Stimulated activated CD4-positive, alpha-beta T cell treated with anti-CD3 and anti-CD28 coated beads, Interleukin-12 subunit alpha, Interleukin-12 subunit beta, amount 100 ng/mL, for 4 hours (primary cell): ENCODE data around the gene RPLP1.
"Not testable (repeated sequence)": the region's sequence is repeated elsewhere in the genome, so short reads cannot be mapped to it uniquely, and the experiment has no call there.

Source experiments
- DNase-seq: peaks from one replicate; pipeline ENCODE4 v3.0.0-alpha.2; 2020

RPLP1 gene

DNA sequence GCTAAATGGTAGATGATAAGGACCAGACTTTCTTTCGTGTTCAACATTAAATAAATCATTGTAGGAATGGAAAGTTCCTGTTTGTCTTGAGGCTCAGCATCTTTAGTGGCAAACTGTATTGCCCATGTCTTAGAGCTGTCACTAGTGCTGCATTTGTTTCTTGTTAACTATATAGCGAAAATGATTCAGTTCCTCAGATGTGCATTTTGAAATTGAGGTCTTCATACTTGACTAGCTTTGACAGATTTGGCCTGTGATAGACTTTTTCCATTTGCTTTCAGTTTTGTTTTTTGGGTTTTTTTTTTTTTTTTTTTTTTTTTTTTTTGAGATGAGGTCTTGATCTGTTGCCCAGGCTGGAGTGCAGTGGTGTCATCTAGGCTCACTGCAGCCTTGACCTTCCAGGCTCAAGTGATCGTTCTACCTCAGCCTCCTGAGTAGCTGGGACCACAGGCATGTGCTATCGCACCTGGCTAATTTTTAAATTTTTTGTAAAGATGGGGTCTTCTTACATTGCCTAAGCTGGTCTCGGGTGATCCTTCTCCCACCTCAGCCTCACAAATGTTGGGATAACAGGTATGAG is 9.5 kb upstream of the RPLP1 start:
- no peak for DNase-seq

DNA sequence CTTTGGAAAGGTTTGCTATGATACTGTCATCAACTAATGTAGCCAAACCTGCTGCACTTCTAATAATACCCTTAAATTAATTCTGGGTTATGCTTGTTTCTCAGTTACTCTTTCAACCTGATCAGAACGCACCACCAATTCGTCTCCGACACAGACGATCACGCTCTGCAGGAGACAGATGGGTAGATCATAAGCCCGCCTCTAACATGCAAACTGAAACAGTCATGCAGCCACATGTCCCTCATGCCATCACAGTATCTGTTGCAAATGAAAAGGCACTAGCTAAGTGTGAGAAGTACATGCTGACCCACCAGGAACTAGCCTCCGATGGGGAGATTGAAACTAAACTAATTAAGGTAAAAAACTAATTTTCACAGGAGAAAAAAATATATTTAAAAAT is 7.9 kb upstream of the RPLP1 start:
- DNase-seq = no peak

DNA sequence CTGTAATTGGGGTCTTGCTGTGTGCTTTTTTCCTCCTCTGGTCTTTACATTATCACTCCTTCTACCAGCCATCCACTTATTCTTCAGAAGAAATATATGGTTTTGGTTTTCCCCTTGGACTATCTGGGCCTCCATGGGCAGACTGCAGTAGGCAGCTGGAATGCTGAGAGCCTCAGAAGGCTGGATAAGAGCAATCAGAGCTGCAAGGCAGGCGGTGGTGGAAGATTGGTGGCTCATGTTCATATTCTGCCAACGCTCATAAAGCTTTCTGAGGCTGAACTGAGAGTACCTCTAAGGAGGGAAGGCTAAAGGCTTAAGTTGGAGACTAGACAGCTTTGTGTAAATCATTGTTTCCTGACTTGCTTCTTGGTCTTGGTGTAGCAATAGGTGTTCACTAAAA is 5.7 kb upstream of the RPLP1 start:
- DNase-seq = no peak

DNA sequence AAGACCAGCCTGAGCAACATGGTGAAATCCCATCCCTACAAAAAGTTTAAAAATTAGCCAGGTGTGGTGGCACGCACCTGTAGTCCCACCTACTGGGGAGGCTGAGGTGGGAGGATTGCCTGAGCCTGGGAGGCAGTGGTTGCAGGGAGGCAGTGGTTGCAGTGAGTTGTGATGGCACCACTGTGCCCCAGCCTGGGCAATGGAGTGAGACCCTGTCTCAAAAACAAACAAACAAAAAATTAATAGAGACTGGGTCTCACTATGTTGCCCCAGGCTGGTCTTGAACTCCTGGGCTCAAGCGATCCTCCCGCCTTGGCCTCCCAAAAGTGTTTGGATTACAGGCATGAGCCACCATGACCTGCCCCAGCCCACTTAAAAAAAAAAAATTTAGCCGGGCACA is 2.4 kb upstream of the RPLP1 start:
- DNase-seq = not testable (repeated sequence)

DNA sequence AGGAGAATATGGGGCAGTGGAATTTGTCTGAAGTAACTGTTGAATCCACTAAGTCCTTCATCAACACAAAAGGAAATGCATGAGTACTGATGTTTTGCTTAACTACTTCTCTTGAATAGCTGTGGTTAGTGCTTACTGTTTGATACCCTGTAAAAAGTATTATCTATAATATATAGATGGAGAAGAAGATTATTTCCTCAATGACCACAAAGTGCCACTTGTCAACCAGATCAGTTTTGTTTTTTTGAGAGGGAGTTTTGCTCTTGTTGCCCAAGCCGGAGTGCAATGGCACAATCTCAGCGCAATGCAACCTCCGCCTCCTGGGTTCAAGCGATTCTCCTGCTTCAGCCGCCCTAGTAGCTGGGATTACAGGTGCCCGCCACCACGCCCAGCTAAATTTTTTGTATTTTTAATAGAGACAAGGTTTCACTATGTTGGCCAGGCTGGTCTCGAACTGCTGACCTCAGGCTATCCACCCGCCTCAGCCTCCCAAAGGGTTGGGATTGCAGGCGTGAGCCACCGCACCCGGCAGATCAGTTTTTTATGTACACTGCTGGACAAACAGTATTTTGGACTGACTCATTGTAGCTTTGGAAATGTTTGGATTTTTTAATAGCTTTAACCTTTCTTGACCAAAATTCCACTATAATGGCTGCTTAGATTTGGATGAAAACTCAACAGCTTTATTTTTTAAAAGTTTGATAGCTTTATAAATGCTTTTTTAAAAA is 1.5 kb upstream of the RPLP1 start:
- no peak for DNase-seq

DNA sequence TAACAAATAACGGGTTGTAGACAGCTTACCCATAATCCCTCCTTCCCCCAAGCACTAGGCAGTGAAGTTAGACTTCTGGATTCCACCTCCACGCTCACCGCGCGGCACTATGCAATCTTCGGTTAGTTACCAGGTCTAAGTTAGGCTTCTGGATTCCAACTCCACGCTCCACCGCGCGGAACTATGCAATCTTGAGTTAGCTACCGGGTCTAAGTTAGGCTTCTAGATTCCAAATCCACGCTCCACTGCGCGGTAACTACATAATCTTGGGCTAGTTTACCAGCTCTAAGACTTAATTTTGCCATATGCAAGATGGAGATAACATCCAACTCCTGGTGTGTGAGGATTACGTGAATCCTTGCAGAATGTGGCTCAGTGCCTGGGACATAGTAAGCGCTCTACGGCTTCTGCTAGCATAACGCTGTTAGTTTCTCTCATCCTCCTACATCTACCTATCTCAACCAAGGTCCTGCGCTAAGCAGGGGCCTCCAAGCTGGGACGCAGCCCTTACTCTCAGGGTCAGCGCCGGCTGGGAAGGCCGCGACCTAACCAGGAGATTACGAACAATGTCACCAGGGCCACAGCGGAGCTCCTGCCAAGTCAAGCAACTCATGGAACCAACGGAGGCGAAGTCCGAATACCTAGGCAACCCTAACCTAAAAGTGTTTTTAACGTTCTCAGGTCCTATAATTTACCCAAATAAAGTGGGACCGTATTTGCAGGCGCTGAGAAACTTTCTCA is 497 bp upstream of the RPLP1 start:
- no peak for DNase-seq

DNA sequence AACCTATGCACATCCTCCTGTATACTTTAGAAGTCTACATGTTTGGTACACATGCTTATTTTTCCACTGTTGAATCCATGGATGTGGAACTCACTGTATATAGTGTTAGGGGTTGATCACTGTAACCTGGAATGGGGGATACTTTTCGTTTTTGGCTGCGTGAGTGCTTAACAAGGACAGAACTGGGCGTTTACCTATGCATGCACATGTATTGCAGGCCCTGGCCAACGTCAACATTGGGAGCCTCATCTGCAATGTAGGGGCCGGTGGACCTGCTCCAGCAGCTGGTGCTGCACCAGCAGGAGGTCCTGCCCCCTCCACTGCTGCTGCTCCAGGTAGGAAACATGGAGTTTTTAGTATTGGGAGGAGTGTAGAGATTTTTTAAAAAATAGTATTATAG is 2.3 kb downstream of the RPLP1 start:
- no peak for DNase-seq

DNA sequence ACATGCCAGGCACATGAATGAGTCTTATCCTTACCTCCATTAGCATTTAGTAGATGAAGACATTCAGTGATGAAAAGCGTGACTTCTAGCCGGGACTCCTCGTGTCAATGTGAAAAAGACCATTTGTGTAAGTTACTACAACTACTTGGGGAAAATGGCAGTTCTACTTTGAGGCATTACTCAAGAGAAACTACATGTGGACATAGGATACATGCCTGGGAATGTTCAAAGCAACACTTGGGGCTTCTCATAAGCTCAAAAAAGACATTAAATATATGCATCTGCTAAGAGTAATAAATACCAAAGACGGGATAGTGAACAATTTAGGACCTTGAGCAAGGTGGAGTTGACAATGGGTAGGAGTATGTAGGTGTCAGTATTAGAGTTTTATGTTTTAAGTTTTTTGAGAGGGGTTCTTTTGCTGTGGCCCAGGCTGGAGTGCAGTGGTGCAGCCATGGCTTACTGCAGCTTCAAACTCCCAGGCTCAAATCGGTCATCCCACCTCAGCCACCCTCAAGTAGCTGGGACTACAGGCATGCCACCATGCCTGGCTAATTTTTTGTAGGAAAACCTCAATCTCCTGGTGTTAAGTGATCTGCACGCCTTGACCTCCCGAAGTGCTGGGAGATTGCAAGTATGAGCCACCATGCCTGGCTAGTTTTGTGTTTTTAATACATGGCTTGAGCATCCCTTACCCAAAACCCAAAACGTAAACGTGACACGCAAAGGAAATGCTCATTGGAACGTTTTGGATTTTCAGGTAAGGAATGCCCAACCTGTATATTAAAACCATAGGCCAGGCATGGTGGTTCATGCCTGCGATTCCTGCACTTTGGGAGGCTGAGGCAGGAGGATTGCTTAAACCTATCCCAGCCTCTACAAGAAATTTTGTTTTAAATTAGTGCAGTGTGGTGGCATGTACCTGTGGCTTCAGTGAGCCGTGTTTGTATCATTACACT is 3.9 kb downstream of the RPLP1 start:
- no peak for DNase-seq

DNA sequence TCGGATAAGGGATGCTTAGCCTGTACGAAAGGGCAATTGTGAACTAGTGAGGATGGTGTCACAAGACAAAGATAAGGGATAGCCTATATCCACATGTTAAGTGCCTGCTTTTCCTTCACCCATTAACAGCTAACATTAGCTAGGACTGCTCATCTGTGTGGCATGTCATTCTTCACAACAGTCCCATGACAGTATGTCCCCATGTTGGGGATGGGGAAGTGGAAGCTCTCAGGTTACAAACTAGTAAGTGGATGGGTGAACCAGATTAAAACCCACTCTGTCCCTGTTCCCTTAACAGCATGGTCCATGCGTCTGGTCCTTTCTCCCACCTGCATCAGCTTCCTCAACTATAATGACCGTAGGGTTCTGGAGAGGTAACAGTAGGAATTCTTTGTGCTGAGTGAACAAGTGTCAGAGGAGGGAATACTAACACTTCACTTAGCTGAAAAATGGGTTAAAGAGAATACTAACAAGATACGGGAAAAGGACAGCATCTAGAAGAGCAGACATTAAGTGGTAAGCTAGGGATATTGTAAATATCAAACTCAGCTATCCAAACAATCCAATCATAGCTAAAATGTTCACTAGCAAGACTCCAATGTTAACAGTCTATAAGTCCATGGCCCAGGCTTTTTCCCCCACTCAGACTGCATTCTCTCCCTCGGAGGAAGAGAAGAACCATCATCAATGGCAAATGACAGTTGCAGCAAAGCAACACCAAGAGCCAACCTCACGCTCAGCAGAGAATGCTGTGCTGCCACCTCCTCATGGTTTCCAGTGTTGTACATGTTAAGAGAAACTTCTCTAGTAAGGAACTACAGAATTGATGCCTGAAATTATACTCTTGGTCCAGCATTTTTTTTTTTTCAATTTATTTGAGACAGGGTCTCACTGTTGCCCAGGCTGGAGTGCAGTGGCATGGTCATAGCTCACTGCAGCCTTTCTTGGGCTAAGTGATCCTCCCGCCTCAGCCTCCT is 5.0 kb downstream of the RPLP1 start:
- no peak for DNase-seq

DNA sequence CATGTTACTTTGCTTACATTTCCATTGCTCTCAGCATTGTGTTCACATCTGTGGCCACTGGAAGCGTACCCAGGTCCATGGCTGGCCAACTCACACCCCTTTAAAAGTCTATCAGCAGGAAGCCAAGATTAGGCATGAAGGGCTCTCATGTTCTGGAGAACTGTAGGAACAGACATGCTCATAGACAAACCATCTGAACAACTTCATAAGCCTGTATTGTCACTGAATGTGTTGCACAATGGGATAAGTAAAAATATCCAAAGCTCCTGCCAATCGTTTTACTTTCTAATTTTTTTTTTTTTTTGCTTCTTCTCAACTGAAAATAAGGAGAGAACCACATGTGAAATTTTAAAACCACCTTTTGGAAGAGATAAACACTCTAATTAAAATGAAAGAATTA is 6.4 kb downstream of the RPLP1 start:
- DNase-seq = no peak

DNA sequence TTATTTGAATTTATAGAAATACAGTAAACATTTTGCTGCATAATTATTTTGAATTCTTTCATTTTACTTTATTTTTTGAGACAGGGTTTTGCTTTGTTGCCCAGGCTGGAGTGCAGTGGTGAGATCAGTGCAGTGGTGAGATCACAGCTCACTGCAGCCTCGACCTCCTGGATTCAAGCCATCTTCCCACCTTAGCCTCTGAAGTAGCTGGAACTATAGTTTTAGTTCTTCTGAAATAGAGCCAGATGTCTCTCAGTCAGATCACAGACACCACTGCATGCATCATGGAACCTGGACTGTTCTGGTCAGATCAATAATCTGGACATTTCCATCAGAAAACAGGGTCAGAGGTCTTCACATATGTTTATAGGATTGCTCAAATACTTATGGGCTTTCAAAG is 7.9 kb downstream of the RPLP1 start:
- DNase-seq = no peak

DNA sequence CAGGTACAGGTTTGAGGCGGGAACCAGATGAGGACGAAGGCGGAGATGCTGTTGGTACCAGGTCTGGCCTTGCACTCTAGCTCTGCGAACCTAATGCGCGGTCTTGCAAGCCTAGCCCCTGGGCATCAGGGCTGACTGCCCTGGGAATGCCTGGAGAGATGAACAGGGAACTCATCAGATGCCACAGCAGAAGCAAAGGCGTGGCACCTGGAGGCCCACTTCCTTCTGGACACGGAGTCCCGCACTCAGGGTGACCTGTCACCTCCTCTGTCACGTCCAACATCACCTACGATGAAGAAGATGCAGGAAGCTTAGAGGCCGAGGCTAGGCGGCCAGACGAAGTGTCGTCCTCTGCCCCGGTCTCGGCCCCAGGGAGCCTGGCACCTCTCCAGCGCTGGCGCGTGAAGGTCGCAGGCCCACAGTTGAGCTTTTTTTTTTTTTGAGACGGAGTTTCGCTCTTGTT is 9.4 kb downstream of the RPLP1 start:
- no peak for DNase-seq

DNA sequence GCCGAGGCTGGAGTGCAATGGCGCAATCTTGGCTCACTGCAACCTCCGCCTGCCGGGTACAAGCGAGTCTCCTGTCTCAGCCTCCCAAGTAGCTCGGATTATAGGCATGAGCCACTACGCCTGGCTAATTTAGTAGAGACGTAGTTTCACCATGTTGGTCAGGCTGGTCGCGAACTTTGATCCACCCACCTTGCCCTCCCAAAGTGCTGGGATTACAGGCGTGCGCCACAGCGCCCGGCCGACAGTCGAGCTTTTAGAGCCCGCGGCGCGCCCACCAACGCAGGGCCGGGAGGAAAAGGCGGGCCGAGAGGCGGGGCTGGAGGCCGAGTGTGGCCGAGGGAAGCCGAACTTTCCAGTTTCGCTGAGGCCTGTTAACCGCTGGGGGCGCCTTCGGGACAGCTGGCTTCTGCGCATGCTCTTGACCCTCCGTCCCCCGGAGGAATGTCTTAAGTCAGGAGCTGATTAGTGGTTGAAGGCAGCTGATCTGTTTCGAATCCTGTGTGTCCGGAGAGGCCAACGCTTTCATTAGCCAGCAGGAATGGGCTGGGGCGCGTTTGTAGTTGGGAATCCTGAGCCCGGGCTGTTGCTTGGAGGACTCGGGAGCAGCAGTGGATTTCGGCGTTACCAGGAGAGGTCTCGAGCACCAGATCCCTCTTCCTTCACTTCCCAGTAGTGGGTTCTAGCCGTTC is 10.0 kb downstream of the RPLP1 start:
- peak; percentile 91 for DNase-seq

DNA sequence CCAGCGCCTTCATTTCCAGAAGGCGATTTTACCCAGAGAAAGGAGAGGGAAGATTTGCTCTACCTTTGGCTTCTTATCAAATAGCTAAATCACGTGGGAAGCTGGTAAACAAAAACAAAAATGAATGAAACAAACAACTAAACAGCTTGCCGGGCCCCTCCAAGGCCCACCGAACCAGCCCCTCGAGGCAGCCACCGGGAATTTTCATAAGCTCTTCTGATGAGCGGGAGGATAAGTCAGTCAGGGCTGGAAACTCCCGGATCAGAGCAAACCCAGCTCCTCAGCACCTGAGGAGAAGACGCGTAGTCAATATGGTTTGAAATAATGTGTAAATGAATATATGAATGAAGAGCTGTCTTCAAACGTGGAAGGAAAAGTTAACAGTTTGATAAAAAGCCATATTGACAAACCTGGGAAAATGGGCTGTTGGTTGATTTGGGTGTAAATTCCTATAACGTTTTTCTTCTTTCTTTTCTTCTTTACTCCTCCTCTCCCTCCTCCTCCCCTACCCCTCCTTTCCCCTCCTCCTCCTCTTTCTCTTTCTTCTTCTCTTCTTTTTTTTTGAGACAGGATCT is 10.7 kb downstream of the RPLP1 start:
- DNase-seq = no peak

DNA sequence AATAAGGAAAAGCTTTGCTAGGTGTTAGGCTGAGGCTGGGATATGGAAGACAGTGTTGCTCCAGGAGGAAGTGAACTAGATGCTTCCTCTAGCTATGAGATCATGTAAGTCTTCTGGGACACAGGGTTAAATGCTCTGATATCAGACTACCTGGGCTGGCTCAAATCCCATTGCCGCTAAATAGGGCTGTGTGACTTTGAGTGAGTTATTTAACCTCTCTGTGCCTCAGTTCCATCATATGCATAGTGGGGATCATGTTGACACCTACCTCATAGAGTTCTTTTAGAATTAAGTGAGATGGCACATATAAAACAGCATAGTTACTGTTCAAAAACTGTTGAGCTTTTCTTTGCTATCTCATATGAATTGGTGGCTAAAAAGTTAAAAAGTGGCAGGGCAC is 12.6 kb downstream of the RPLP1 start:
- no peak for DNase-seq

DNA sequence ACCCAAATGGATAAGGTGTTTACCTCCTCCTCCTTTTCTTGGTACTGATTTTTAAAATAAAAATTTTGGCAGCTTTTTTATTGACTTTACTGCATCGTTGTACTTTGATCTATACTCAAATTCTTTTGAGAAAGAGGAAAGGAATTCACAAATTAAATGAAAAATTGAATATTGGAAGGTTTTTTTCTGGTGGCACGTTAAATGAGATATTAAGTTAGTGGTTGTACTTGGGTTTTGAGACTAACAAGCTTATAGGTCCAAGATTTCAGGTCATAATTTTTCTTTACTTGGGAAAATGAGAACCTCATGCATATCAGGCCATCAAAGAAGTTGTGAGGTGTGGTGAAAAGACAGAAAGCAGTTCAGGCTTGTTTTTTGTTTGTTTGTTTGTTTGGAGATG is 14.1 kb downstream of the RPLP1 start:
- DNase-seq = no peak

DNA sequence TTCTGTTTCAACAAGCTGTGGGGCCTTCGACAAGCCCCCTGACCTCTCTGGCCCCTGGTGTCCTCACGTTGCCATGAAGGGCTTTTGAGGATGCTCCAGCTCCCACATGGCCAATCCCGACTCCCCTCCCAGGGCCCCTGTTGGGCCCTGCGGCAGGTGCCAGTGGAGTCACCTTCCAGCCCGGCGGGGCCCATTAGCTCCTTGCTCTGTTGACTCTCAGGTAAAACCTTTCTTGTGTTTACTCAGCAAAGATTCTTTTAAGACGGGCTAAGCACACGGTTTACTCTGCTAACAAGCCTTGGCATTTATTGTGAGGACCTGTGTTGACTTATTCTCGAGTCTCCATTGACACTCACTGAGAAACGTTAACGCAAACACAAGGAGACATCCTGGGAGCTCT is 15.0 kb downstream of the RPLP1 start:
- DNase-seq = no peak

DNA sequence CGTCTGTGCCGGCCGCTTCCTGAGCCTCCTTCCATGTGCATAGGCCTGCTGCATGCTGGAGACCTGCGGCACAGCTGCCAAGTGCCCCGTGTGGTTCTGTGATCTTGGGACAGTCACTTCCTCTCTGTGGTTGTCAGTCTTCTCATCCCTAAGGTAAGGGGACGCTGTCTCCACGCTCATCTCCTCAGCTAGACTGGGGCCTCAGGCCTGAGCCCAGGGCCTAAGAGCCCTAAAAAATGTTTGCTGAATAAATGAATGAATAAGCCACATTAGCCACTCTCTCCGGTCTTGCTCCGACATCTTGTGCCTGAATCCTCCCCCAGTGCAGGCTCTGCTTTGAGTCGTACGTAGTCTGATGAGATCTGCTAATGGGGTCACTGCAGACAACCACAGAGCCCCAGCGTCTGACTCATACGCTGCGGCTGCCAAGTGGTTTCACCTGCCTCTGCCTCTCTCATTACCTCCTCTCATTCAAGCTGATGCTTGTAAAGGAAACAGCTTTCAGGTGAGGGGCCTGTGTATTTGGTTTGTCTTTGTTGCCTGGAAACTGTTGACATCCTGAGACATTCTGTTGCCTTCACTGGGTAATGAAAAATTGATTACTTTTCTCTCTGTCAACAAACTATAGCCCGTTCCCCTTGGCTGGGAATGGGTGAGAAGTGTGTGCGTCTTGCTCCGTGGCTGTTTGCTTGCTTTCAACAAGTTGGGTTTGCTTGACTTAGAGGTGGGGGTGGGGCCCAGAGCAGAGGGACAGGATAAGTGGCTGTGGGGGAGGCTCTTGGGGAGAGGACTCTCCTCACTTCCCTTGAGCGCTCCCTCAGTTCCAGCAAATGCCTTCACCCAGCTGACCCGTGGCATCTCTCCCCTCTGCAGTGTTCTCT is 15.9 kb downstream of the RPLP1 start:
- peak; percentile 67 for DNase-seq

DNA sequence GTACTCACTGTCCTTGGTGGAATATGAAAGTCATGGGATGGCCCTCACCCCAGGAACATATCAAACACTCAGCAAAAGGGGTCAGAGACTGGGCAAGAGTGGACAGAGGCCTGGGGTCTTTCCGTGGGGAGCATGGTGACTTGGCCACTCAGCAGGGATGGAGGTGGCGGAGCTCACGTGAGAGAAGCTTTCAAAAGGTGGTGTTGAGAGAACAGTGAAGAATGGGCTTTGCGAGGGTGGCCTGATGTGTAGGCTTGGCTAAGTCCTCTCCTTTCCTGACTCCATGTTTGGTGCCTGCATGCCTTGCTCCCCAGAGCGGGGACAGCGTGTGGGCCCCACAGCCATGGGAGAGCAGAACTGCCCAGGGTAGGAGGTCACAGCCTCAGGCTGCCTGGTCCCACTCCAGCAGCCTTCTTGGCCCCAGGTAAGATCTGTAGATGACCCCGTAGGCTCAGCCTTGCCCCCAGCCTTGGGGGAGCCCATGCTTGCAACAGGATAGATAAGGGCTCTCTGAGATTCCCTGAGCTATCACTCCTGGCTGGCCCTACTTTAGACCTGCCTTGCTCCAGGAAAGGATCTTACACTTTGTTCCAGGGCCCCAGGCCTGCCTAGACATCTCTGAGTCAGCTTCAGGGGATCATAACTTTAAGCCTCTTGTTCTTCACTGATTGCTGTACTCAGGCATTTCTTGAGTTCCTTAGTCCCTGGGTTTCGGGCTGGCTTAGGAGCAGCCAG is 17.0 kb downstream of the RPLP1 start:
- DNase-seq = no peak
